ENCODE results near the gene BCL2L15. TPM values are rescaled to one million over a fixed set of nuclear protein-coding genes. Genes with fewer than 3 reads are reported as not detected.
A peak's percentile ranks its signal among the peaks of the same experiment; 100 is the strongest.
"Not testable (repeated sequence)": the region's sequence is repeated elsewhere in the genome, so short reads cannot be mapped to it uniquely, and the experiment has no call there.

BCL2L15 gene
- total RNA-seq, 2 experiments from 2014 or later = 1.1 to 2.9 TPM

- DNase-seq = no peak
- POLR2A ChIA-PET = interaction anchor here (0.6 to 1.0 kb wide), 2 partner anchors 27 to 46 kb away, joined by 3 to 6 read pairs; no protein-coding TSS in a partner anchor
- no peak overlapping the region for H3K27ac Mint-ChIP-seq
- no peaks in the 10 kb centered on the region for H3K27me3 Mint-ChIP-seq
- no peak overlapping the region for H3K4me3 Mint-ChIP-seq
- H3K9me3 Mint-ChIP-seq = no peaks in the 10 kb centered on the region
- peaks cover 37% of the 10 kb centered on the region for H3K4me1 Mint-ChIP-seq
- peaks cover 53% of the 10 kb centered on the region for H3K36me3 Mint-ChIP-seq
- no peak for ATAC-seq (ENCODE audit: low read depth)
Observed at GRCh38 chr1:113858418-113858817, 29.0 kb downstream of the BCL2L15 start.

GRCh38 chr1:113857776-113858175, 29.6 kb downstream of the BCL2L15 start:
- DNase-seq (no peak), ATAC-seq (ENCODE audit: low read depth) (no peak)
- Mint-ChIP-seq H3K9me3 (no peaks in the 10 kb centered on the region), H3K27ac (no peak overlapping the region), H3K4me1 (peaks cover 32% of the 10 kb centered on the region), H3K27me3 (no peaks in the 10 kb centered on the region), H3K36me3 (peaks cover 49% of the 10 kb centered on the region), H3K4me3 (no peak overlapping the region)
- POLR2A ChIA-PET = interaction anchor here (1.0 kb wide), 1 partner anchor 46 kb away, joined by 3 read pairs; no protein-coding TSS in a partner anchor

- ATAC-seq (ENCODE audit: low read depth) = no peak
- H3K27ac Mint-ChIP-seq = no peak overlapping the region
- no peaks in the 10 kb centered on the region for H3K27me3 Mint-ChIP-seq
- peaks cover 26% of the 10 kb centered on the region for H3K4me1 Mint-ChIP-seq
- no peaks in the 10 kb centered on the region for H3K9me3 Mint-ChIP-seq
- no peak overlapping the region for H3K4me3 Mint-ChIP-seq
- POLR2A ChIA-PET = no interaction called here
- H3K36me3 Mint-ChIP-seq = peaks cover 47% of the 10 kb centered on the region
- DNase-seq = no peak
Observed at GRCh38 chr1:113856401-113856790, 31.0 kb downstream of the BCL2L15 start.

GRCh38 chr1:113855630-113856400, 31.6 kb downstream of the BCL2L15 start:
- no peak overlapping the region for H3K4me3 Mint-ChIP-seq
- H3K27me3 Mint-ChIP-seq = no peaks in the 10 kb centered on the region
- no peak for ATAC-seq (ENCODE audit: low read depth)
- no peak for DNase-seq
- no peak overlapping the region for H3K27ac Mint-ChIP-seq
- peaks cover 25% of the 10 kb centered on the region for H3K4me1 Mint-ChIP-seq
- H3K36me3 Mint-ChIP-seq = peaks cover 47% of the 10 kb centered on the region
- POLR2A ChIA-PET = no interaction called here
- H3K9me3 Mint-ChIP-seq = no peaks in the 10 kb centered on the region

- Mint-ChIP-seq H3K4me1 (peaks cover 22% of the 10 kb centered on the region), H3K9me3 (no peaks in the 10 kb centered on the region), H3K36me3 (peaks cover 56% of the 10 kb centered on the region), H3K27ac (no peak overlapping the region), H3K4me3 (no peak overlapping the region), H3K27me3 (no peaks in the 10 kb centered on the region)
- ATAC-seq (ENCODE audit: low read depth) (no peak), DNase-seq (no peak)
- POLR2A ChIA-PET = no interaction called here
Observed at GRCh38 chr1:113854234-113854633, 33.1 kb downstream of the BCL2L15 start.

GRCh38 chr1:113852694-113853093, 34.7 kb downstream of the BCL2L15 start:
- Mint-ChIP-seq H3K36me3 (peaks cover 55% of the 10 kb centered on the region), H3K4me1 (peaks cover 17% of the 10 kb centered on the region)
- POLR2A ChIA-PET = interaction anchor here (0.7 to 1.1 kb wide), 2 partner anchors 40 to 47 kb away, joined by 3 to 4 read pairs; partner anchors contain the start of gene RSBN1
- H3K9me3 Mint-ChIP-seq; DNase-seq; H3K4me3 Mint-ChIP-seq; ATAC-seq (ENCODE audit: low read depth); H3K27ac Mint-ChIP-seq; H3K27me3 Mint-ChIP-seq: not testable (repeated sequence)

- POLR2A ChIA-PET = interaction anchor here (0.6 to 1.4 kb wide), 7 partner anchors 18 to 1459 kb away, joined by 3 to 7 read pairs (median 4); partner anchors contain the start of genes AP4B1, DCLRE1B and HIPK1
- ATAC-seq (ENCODE audit: low read depth) (peak; percentile 22), DNase-seq (no peak)
- Mint-ChIP-seq H3K36me3 (peaks cover 56% of the 10 kb centered on the region), H3K27ac (peak overlapping the region; percentile 65), H3K27me3 (no peaks in the 10 kb centered on the region), H3K4me3 (no peak overlapping the region), H3K4me1 (peaks cover 16% of the 10 kb centered on the region), H3K9me3 (peaks cover 2% of the 10 kb centered on the region)
Observed at GRCh38 chr1:113850127-113850796, 37.1 kb downstream of the BCL2L15 start.

GRCh38 chr1:113849072-113849471, 38.3 kb downstream of the BCL2L15 start:
- peaks cover 48% of the 10 kb centered on the region for H3K36me3 Mint-ChIP-seq
- peaks cover 2% of the 10 kb centered on the region for H3K9me3 Mint-ChIP-seq
- POLR2A ChIA-PET = no interaction called here
- H3K27me3 Mint-ChIP-seq = no peaks in the 10 kb centered on the region
- no peak overlapping the region for H3K27ac Mint-ChIP-seq
- DNase-seq (no peak), ATAC-seq (ENCODE audit: low read depth) (no peak)
- H3K4me1 Mint-ChIP-seq = peaks cover 12% of the 10 kb centered on the region
- no peak overlapping the region for H3K4me3 Mint-ChIP-seq

GRCh38 chr1:113846391-113847035, 40.9 kb downstream of the BCL2L15 start:
- peaks cover 2% of the 10 kb centered on the region for H3K9me3 Mint-ChIP-seq
- DNase-seq (no peak), ATAC-seq (ENCODE audit: low read depth) (no peak)
- H3K36me3 Mint-ChIP-seq = peaks cover 59% of the 10 kb centered on the region
- H3K27me3 Mint-ChIP-seq = no peaks in the 10 kb centered on the region
- no peak overlapping the region for H3K27ac Mint-ChIP-seq
- H3K4me1 Mint-ChIP-seq = peaks cover 12% of the 10 kb centered on the region
- H3K4me3 Mint-ChIP-seq = no peak overlapping the region
- POLR2A ChIA-PET = no interaction called here

GRCh38 chr1:113836534-113836933, 50.8 kb downstream of the BCL2L15 start:
- Mint-ChIP-seq H3K36me3 (peaks cover 23% of the 10 kb centered on the region), H3K4me1 (peaks cover 8% of the 10 kb centered on the region), H3K4me3 (no peak overlapping the region), H3K27ac (no peak overlapping the region), H3K9me3 (no peaks in the 10 kb centered on the region), H3K27me3 (no peaks in the 10 kb centered on the region)
- ATAC-seq (ENCODE audit: low read depth) (no peak), DNase-seq (no peak)
- POLR2A ChIA-PET = interaction anchor here (1.2 to 2.1 kb wide), 3 partner anchors 67 to 93 kb away, joined by 3 to 8 read pairs (median 4); partner anchors contain the start of gene HIPK1

GRCh38 chr1:113835686-113836290, 51.6 kb downstream of the BCL2L15 start:
- Mint-ChIP-seq H3K4me3 (no peak overlapping the region), H3K9me3 (no peaks in the 10 kb centered on the region), H3K27me3 (no peaks in the 10 kb centered on the region), H3K36me3 (peaks cover 24% of the 10 kb centered on the region), H3K27ac (no peak overlapping the region), H3K4me1 (peaks cover 8% of the 10 kb centered on the region)
- POLR2A ChIA-PET = interaction anchor here (0.6 to 2.1 kb wide), 4 partner anchors 68 to 94 kb away, joined by 3 to 8 read pairs (median 4); partner anchors contain the start of gene HIPK1
- ATAC-seq (ENCODE audit: low read depth) (no peak), DNase-seq (no peak)

- no peak overlapping the region for H3K4me3 Mint-ChIP-seq
- no peaks in the 10 kb centered on the region for H3K9me3 Mint-ChIP-seq
- DNase-seq = no peak
- no peak overlapping the region for H3K27ac Mint-ChIP-seq
- no peaks in the 10 kb centered on the region for H3K27me3 Mint-ChIP-seq
- ATAC-seq (ENCODE audit: low read depth) = no peak
- H3K36me3 Mint-ChIP-seq = peaks cover 23% of the 10 kb centered on the region
- POLR2A ChIA-PET = interaction anchor here (0.6 to 2.1 kb wide), 2 partner anchors 29 to 95 kb away, joined by 3 to 8 read pairs; partner anchors contain the start of gene HIPK1
- peaks cover 8% of the 10 kb centered on the region for H3K4me1 Mint-ChIP-seq
Observed at GRCh38 chr1:113834716-113835115, 52.7 kb downstream of the BCL2L15 start.
